BE2C (cell line): ENCODE results near the gene ZNF485.
A peak's percentile ranks its signal among the peaks of the same experiment; 100 is the strongest.
"Not testable (repeated sequence)": the region's sequence is repeated elsewhere in the genome, so short reads cannot be mapped to it uniquely, and the experiment has no call there.

Experiments used
- DNase-seq: peaks from one replicate; pipeline ENCODE4 v3.0.0-alpha.2; 2020
- H3K27me3 ChIP-seq: fragments of 250-450 bp; sonication (Bioruptor Pico); 2 replicates; pipeline ENCODE4 v1.5.1; 2020; ENCODE audit warnings: mild to moderate bottlenecking
- H3K36me3 ChIP-seq: fragments of 250-450 bp; sonication (Bioruptor Pico); 2 replicates; pipeline ENCODE4 v1.5.1; 2020; ENCODE audit warnings: mild to moderate bottlenecking
- H3K4me1 ChIP-seq: fragments of 250-450 bp; sonication (Bioruptor Pico); 2 replicates; pipeline ENCODE4 v1.5.1; 2020
- H3K4me3 ChIP-seq: 2 replicates; pipeline ENCODE4 v1.5.1; 2011; ENCODE audit warnings: low read depth, low read length
- H3K9me3 ChIP-seq: fragments of 250-450 bp; sonication (Bioruptor Pico); 2 replicates; pipeline ENCODE4 v1.5.1; 2020
- TF ChIP-seq, protein P1 (sequence below): IDR thresholded peaks from 2 replicates; pipeline ENCODE4 v1.5.1; 2012; ENCODE audit warnings: mild to moderate bottlenecking, low read depth, low read length

ZNF485 gene

DNA sequence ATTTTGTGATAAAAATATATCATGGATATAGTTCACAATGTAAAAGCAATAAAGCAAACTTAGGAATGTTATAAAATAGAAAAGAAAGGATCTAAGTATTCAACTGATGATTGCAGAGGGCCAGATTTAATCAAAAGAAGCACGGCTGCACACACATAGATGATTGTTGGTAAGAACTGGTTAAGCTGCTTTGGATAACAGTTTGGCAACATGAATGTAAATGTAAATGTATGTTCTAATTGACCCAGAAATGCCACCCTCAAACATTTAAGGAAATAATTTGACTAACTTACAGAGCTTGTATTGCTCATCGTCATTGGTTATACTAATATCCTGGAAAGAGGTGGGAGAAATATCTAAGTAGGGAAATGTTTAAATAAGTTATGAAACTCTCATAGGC, 13.1 kb downstream of the ZNF485 start:
- Histone ChIP-seq H3K4me3 (no peak overlapping the region), H3K36me3 (no peaks in the 10 kb centered on the region), H3K4me1 (no peaks in the 10 kb centered on the region), H3K27me3 (no peaks in the 10 kb centered on the region), H3K9me3 (no peaks in the 10 kb centered on the region)
- no peak for DNase-seq
- TF ChIP-seq, protein P1, sequence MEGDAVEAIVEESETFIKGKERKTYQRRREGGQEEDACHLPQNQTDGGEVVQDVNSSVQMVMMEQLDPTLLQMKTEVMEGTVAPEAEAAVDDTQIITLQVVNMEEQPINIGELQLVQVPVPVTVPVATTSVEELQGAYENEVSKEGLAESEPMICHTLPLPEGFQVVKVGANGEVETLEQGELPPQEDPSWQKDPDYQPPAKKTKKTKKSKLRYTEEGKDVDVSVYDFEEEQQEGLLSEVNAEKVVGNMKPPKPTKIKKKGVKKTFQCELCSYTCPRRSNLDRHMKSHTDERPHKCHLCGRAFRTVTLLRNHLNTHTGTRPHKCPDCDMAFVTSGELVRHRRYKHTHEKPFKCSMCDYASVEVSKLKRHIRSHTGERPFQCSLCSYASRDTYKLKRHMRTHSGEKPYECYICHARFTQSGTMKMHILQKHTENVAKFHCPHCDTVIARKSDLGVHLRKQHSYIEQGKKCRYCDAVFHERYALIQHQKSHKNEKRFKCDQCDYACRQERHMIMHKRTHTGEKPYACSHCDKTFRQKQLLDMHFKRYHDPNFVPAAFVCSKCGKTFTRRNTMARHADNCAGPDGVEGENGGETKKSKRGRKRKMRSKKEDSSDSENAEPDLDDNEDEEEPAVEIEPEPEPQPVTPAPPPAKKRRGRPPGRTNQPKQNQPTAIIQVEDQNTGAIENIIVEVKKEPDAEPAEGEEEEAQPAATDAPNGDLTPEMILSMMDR = no peak

DNA sequence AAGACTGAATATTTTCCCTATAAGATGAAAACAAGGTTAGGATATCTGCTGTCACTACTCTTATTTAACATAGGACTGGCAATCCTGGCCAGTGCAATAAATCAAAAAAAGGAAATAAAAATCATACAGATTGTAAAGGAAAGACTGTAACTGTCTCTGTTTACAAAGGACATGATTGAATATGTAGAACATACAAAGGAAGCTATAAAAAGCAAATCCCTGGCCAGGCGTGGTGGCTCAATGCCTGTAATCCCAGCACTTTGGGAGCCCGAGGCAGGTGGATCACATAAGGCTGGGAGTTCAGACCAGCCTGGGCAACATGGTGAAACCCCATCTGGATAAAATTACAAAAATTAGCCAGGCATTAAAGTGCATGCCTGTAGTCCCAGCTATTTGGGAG, 15.8 kb downstream of the ZNF485 start:
- H3K4me3 ChIP-seq = no peak overlapping the region
- no peak for DNase-seq
- H3K4me1 ChIP-seq = no peaks in the 10 kb centered on the region
- H3K9me3 ChIP-seq = no peaks in the 10 kb centered on the region
- no peaks in the 10 kb centered on the region for H3K27me3 ChIP-seq
- H3K36me3 ChIP-seq = no peaks in the 10 kb centered on the region
- TF ChIP-seq, protein P1 = no peak

DNA sequence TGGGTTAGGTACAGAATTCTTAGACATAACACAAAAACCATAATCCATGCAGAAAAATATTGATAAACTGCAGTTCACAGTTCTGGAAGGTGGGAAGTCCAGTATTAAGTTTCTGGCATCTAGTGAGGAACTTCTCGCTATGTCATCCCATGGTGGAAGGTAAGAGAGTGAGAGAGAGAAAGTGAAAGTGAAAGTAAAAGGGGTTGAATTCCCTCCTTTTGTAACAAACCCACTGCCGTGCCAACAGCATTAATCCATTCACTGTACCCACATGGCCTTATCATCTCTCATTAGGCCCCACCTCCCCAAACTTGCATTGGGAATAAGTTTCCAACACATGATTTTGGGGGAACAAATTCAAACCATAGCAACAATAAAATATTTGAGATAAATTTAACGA, 17.1 kb downstream of the ZNF485 start:
- Histone ChIP-seq H3K27me3 (no peaks in the 10 kb centered on the region), H3K4me1 (no peaks in the 10 kb centered on the region), H3K36me3 (no peaks in the 10 kb centered on the region), H3K9me3 (no peaks in the 10 kb centered on the region), H3K4me3 (peak overlapping the region; percentile 44)
- TF ChIP-seq, protein P1 = no peak
- no peak for DNase-seq

DNA sequence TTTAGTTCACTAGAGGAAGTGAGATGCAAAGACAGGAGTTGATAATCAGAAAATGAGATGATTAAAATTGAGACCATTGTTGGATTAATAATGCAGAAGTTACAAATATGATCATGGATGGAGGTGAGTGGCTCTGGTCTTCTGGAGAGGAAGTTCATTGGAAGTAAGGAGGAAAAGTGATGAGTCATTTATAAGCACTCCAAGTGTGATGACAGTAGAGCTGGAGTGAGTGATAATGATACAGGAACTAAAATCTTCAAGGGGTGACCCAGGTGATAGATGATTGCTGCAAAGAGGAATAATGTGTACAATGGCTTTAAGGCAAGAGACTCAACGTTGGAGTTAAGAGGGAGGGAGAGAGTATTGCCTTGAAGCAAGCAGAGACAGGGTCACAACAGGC, 21.7 kb downstream of the ZNF485 start:
- TF ChIP-seq, protein P1 = no peak
- no peaks in the 10 kb centered on the region for H3K9me3 ChIP-seq
- H3K4me1 ChIP-seq = no peaks in the 10 kb centered on the region
- DNase-seq = no peak
- H3K36me3 ChIP-seq = no peaks in the 10 kb centered on the region
- H3K4me3 ChIP-seq = no peak overlapping the region
- H3K27me3 ChIP-seq = no peaks in the 10 kb centered on the region

DNA sequence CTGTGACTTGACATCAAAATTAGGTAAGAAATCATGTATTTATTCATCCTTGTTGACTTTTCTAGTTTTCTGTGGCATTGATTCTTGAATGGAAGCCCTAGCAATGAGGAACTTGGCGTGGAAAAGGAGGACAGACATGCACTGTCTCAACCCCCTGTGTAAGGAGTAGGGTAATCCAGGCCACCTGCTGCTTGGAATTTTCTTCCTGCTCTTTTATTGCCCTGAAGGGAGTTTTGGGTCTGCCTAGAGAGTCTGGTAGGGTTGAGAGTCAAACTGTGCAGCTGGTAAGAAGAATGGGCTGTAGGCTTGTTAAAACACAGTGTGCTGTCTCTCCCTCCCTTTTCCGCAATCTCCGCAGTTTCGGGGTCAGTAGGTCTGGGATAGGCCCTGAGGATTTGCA, 22.7 kb downstream of the ZNF485 start:
- H3K9me3 ChIP-seq = no peaks in the 10 kb centered on the region
- H3K4me1 ChIP-seq = no peaks in the 10 kb centered on the region
- no peaks in the 10 kb centered on the region for H3K27me3 ChIP-seq
- H3K36me3 ChIP-seq = no peaks in the 10 kb centered on the region
- TF ChIP-seq, protein P1 = no peak
- no peak overlapping the region for H3K4me3 ChIP-seq
- DNase-seq = no peak

DNA sequence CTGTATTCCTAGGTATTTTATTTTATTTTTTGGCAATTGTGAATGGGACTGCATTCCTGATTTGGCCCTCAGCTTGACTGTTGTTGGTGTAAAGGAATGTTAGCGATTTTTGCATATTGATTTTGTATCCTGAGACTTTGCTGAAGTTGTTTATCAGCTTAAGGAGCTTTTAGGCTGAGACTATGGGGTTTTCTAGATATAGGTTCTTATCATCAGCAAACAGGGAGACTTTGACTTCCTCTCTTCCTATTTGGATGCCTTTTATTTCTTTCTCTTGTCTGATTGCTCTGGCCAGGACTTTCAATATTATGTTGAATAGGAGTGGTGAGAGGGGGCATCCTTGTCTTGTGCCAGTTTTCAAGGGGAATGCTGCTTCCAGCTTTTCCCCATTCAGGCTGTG, 29.6 kb downstream of the ZNF485 start:
- not testable (repeated sequence) for H3K9me3 ChIP-seq, H3K4me1 ChIP-seq

DNA sequence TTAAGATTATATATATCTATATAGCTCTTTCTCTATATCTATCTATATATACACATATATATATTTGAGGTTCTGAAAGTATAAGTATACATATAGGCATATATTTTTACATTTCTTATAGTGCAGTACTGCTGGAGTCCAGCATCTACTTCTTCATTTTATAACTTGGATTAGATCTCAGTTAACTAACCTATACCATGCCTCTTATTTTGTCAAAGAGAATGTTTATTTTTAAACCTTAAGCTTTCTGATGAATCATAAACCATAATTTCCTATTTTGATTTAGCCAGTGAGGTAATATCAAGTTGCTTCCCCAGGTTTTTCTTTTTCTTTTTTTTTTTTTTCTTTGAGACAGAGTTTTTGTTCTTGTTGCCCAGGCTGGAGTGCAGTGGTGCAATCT, 34.4 kb downstream of the ZNF485 start:
- no peaks in the 10 kb centered on the region for H3K4me1 ChIP-seq
- DNase-seq = no peak
- H3K9me3 ChIP-seq = peaks cover 7% of the 10 kb centered on the region; the same call in 1 of the 2 replicates
- no peaks in the 10 kb centered on the region for H3K27me3 ChIP-seq
- H3K4me3 ChIP-seq = no peak overlapping the region
- TF ChIP-seq, protein P1 = no peak
- H3K36me3 ChIP-seq = peaks cover 14% of the 10 kb centered on the region

More for the DNA sequence above, 29.6 kb downstream of the ZNF485 start:
- not testable (repeated sequence) for H3K36me3 ChIP-seq, H3K27me3 ChIP-seq, H3K4me3 ChIP-seq, DNase-seq
